ENCODE measurements around the gene ALKAL2. TPM values are rescaled to one million over a fixed set of nuclear protein-coding genes. Genes with fewer than 3 reads are reported as not detected.

ALKAL2 gene
- polyA plus RNA-seq, 1 donor from 2014 or later = not detected

GRCh38 chr2:238431-238830 lies 49.5 kb downstream of the ALKAL2 start:
- H3K9me3 ChIP-seq (ENCODE audit: low read length) = peaks cover 7% of the 10 kb centered on the region
- H3F3A ChIP-seq (ENCODE audit: insufficient read depth, low read length, poor library complexity, severe bottlenecking) = no peaks in the 10 kb centered on the region
- no peak overlapping the region for H3K4me3 ChIP-seq (ENCODE audit: low read length)
- H3K79me2 ChIP-seq (replicated peaks; ENCODE audit: insufficient read depth, low read length) = no peaks in the 10 kb centered on the region
- no peak overlapping the region for H3K27ac ChIP-seq (ENCODE audit: low read length)
- no peak overlapping the region for H3K9ac ChIP-seq (ENCODE audit: low read length)
- no peak for TF ChIP-seq TAF1 (IDR thresholded peaks at IDR 0.05; ENCODE audit: low read depth)
- TF ChIP-seq REST (IDR thresholded peaks at IDR 0.05; ENCODE audit: borderline replicate concordance) = no peak
- TF ChIP-seq MXI1 (conservative IDR thresholded peaks at IDR 0.05; ENCODE audit: poor library complexity, severe bottlenecking) = no peak
- H4K20me1 ChIP-seq (ENCODE audit: insufficient read depth) = no peaks in the 10 kb centered on the region
- peaks cover 13% of the 10 kb centered on the region for H3K36me3 ChIP-seq (ENCODE audit: insufficient read depth, low read length)
- no peak overlapping the region for H3K4me2 ChIP-seq (ENCODE audit: low read length)
- no peaks in the 10 kb centered on the region for H3K9me2 ChIP-seq (ENCODE audit: insufficient read depth, low read length)
- no peaks in the 10 kb centered on the region for H3K27me3 ChIP-seq (ENCODE audit: insufficient read depth, low read depth, low read length)
- no peak overlapping the region for H2AFZ ChIP-seq (ENCODE audit: low read depth, low read length)

GRCh38 chr2:237878-238277 lies 50.0 kb downstream of the ALKAL2 start:
- H2AFZ ChIP-seq (ENCODE audit: low read depth, low read length) = no peak overlapping the region
- no peak overlapping the region for H3K27ac ChIP-seq (ENCODE audit: low read length)
- no peaks in the 10 kb centered on the region for H3K27me3 ChIP-seq (ENCODE audit: insufficient read depth, low read depth, low read length)
- peaks cover 4% of the 10 kb centered on the region for H3K9me3 ChIP-seq (ENCODE audit: low read length)
- H3K36me3 ChIP-seq (ENCODE audit: insufficient read depth, low read length) = peaks cover 8% of the 10 kb centered on the region
- no peaks in the 10 kb centered on the region for H4K20me1 ChIP-seq (ENCODE audit: insufficient read depth)
- H3K79me2 ChIP-seq (replicated peaks; ENCODE audit: insufficient read depth, low read length) = no peaks in the 10 kb centered on the region
- no peaks in the 10 kb centered on the region for H3F3A ChIP-seq (ENCODE audit: insufficient read depth, low read length, poor library complexity, severe bottlenecking)
- no peak overlapping the region for H3K9ac ChIP-seq (ENCODE audit: low read length)
- H3K4me2 ChIP-seq (ENCODE audit: low read length) = no peak overlapping the region
- no peaks in the 10 kb centered on the region for H3K9me2 ChIP-seq (ENCODE audit: insufficient read depth, low read length)
- TF ChIP-seq MXI1 (conservative IDR thresholded peaks at IDR 0.05; ENCODE audit: poor library complexity, severe bottlenecking) = no peak
- no peak for TF ChIP-seq POLR2AphosphoS5 (IDR thresholded peaks at IDR 0.05)
- TF ChIP-seq REST (IDR thresholded peaks at IDR 0.05; ENCODE audit: borderline replicate concordance) = no peak
- no peak for TF ChIP-seq SMC3 (conservative IDR thresholded peaks at IDR 0.05; ENCODE audit: poor library complexity)
- TF ChIP-seq RAD21 (conservative IDR thresholded peaks at IDR 0.05) = no peak
- TF ChIP-seq TAF1 (IDR thresholded peaks at IDR 0.05; ENCODE audit: low read depth) = no peak
- no peak for TF ChIP-seq EZH2 (IDR thresholded peaks at IDR 0.05; ENCODE audit: borderline replicate concordance, insufficient read depth, low read length, poor library complexity, severe bottlenecking)
- TF ChIP-seq EP300 (conservative IDR thresholded peaks at IDR 0.05; ENCODE audit: poor library complexity, severe bottlenecking) = no peak
- no peak for TF ChIP-seq CTCF (IDR thresholded peaks at IDR 0.05; ENCODE audit: poor library complexity, severe bottlenecking)
- no peak overlapping the region for H3K4me3 ChIP-seq (ENCODE audit: low read length)
